DMS114 treated with DMSO at 0.1 percent for 48 hours (cell line): ENCODE data around the gene LIPC.

Experiments used
- DNase-seq: peaks from one replicate; lab custom pipeline; 2025; ENCODE audit not compliant: unreplicated experiment; lab: John Stamatoyannopoulos, UW

Gene LIPC

DNA sequence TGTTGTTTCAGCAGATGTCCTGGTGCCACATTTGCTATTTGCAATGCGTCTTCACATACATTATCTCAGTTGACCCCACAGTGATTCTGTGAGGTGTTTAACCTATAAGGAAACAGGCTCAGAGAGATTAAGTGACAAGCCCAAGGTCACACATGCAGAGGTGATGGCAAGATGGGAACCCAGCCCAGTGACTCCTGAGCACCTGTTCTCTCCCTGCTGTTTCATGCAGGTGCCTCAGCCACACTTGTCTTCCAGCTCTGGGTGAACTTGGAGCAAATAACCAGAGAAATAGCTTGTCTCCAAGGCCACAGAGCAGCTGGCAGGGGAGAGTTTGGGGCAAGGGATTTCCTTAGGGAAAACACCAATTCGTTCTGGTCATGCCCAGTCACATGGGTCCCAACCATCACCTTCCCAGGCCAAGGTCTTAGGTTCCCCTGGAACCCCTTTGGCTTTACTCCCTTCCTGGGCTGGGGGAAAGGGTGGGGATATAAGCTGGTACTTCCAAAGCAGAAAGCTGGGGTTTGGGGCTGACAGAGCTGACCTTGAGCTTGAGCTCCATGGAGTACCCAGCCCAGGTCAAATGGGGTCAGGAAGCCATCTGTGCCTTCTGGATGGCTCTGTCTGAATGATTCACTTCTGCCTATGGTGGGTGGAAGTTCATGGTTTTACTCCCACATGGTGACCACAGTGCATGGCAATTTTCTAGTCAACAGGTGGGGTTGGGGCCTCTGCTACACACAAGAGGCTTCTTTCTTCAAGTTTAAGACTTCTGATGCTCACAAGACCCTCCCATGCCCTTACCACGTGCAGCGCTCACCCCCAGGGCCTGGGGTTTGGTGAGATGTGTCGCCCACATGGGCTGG lies 22.4 kb downstream of the LIPC start:
- no peak for DNase-seq

GRCh38 chr15:58454950-58455401 lies 23.2 kb downstream of the LIPC start:
- DNase-seq, result no peak

DNA sequence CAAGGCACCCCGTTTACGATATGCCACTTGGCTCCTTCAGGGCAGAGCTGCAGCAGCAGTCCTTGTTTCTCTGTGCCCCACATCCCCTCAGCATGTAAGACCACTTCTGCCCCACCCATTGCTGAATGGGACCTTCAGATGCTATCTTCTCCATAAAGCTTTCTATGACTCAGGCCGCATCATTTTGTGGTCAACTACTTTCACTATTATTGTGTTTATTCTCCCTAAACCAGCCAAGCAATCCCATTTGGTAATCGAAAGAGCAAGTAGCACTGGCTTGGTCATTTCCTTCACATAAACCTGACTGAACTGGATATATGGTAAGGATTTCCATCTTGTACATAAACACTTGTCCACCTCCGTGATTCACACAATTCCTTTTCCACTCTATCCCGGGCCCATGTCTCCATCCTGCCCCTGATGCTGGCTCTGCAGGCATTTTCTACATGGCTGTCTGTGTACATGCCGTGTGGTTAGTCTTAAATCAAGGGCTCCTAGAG lies 25.7 kb downstream of the LIPC start:
- no peak for DNase-seq

DNA sequence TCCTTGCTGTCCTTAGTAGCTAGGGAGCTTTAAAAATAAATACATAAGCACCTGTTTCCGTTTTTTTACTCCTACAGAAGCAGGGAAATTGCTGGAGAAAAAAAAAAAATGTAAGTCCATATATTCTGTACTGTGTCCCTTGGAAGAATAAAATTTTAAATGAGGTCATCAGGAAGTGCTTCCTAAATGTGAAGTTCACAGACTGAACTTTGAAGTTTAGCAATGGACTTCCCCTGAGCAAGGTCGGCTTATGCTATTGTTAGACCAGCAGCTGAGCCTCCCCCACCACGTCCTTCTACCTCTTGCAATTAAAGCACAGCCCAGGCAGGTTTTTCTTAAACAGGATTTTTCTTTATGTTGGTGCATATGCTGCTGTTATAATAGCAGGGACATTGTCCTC lies 26.3 kb downstream of the LIPC start:
- no peak for DNase-seq

DNA sequence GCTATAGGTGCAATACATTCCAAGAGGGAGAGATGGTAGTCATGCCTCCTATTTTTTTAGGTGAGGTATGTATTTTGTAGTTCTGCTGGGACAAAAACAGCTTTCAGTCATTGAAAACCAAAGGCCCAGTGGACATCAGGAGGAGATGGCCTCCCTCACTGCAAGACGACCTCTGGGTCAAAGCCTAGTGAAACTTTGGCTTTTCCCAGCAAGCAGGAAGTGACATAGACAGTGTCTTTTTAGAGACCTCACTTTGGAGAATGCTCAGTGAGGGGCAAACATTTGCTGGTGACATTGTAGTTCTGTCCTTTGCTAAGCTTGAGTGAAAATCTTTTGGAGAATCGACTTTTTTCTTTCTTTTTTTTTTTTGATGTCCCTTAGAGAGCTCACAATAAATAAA lies 27.3 kb downstream of the LIPC start:
- DNase-seq, result no peak

DNA sequence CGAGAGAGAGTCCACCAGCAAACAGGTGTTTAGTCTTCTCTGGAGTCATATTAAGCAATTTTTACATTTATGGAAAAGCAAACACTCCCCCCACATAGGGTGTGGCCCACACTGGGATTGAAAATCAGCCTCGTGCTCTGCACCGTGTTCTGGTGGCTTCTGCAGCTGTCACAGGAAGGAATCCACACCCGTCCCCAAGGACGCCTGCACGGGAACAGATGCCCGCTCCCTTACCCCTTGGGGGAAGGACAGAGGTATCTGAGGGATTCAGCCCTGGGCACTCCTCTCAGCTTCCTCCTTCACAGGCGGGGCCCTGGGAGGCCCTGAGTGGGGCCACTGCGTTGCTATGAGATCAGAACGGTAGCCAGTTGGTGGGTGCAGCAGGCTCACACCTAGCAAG lies 27.8 kb downstream of the LIPC start:
- no peak for DNase-seq

GRCh38 chr15:58460116-58460790 lies 28.5 kb downstream of the LIPC start:
- no peak for DNase-seq

DNA sequence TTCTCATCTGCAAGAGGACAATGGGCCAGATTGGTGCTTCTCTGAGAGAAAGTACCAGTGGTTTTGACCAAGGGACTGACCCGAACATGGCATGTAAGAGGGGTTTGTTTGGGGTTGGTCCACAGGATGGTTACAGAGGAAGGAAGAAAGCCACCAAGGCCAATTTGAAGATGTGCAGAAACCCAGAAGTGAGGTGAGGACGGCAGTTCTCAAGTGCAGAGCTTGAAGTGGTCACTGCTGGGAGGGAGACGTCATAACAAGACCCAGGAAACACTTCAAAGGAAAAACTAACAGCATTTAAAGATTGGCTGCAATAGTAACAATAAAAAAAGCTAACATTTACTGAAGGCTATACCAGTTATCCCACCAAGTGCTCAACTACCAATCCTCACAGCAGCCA lies 29.1 kb downstream of the LIPC start:
- DNase-seq, result no peak

GRCh38 chr15:58462547-58462946 lies 30.8 kb downstream of the LIPC start:
- DNase-seq, result no peak

DNA sequence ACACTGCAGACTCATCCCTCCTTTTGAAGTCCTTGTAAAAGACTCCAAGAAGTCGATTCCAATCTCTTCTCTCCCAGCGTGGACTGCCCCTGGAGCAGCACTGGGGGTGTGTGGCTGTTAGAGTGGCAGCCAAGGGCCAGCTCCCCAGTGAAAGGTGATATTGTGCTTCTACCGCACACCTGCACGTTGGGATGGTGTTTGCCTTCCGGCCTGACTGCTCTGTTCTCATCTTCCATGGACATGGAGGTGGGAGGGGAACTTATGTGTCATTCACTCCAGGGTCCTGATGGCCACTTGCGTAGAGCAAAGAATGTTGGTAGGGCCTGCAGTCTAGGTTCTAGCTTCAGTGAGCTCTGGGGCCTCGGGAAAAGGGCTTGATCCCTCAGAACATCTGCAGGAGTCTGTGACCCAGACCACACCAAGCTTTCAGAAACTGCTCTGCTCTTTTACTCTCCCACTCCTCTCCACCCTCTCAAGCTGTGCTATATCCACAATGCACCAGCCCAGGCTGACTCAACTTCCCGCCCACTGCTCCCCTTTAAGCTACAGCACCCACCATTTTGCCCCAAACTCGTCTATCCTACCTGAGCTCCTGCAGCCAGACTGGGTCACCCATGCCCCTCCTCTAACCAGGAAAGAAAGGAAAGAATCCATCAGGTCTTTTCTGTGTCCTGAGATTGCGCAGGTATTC lies 31.3 kb downstream of the LIPC start:
- DNase-seq, result no peak

GRCh38 chr15:58463815-58464650 lies 32.2 kb downstream of the LIPC start:
- no peak for DNase-seq

GRCh38 chr15:58465070-58465469 lies 33.3 kb downstream of the LIPC start:
- no peak for DNase-seq

DNA sequence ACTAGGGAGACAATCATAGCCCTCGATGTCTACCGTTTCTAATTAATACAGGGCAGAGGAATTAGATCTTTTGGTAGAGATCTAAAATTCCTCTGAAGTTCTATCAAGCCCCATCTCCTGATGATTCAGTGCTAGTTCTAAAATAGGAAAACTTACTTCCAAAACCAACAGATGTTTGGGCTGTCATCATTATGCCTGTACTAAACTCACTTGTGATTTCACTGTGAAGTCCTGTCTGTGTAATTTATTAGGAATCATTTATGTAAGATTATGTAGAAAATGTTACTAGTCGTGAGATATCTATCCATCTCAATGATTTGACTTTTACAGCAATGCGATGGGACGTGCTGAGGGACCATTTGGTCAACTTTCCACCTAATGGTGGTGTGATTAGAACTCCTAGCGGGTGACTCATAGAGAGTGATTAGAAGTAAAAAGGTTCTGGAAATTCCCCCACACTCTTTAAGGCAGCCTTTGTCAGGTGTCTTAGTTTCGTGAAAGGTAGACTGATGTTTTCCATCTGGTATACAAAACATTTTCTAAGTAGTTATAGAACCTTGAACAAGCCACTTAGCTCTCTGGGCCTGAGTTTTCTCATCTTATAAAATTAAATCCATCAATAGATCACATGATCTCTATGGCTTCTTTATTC lies 34.2 kb downstream of the LIPC start:
- no peak for DNase-seq

GRCh38 chr15:58466566-58466965 lies 34.8 kb downstream of the LIPC start:
- DNase-seq, result no peak

GRCh38 chr15:58467121-58467721 lies 35.4 kb downstream of the LIPC start:
- no peak for DNase-seq

- no peak for DNase-seq
Observed at GRCh38 chr15:58467722-58468423, 36.1 kb downstream of the LIPC start.

DNA sequence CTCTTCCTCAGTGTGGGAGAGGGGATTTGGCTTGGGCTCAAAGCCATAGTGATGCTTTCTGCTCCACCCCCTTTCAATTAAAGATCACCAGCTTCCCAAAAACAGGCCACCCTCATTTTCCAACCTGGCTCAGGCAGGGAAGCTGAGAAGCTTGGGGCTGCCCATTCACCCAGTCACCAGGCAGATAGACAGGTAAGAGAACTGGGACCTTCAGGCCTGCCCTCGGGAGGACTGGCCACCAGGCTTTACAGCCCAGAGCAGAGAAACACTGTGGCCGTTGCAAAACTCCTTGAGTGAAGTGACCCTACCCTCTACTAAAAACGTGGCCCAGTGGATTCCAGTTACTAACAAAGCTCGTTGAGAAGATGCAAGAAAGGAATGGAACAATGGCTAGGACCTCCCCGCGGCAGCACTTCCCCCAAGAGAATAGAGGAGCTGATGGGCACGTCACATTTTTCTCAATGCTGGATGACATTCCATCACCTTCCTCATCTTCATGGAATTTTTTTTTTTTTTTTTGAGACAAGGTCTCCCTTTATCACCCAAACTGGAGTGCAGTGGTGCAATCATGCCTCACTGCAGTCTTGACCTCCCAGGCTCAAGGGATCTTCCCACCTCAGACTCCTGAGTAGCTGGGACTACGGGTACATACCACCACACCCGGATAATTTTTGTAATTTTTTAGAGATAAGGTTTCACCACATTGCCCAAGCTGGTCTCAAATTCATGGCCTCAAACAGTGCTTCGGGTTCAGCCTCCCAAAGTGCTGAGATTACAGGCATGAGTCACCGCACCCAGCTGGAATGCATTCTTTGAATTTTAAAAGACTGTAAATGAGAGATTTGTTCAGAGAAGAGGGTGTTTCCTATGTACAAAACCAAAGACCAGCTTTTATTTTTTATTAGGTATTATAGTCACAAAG lies 37.9 kb downstream of the LIPC start:
- DNase-seq, result no peak

GRCh38 chr15:58471348-58471747 lies 39.6 kb downstream of the LIPC start:
- no peak for DNase-seq
